NB4 (cell line): ENCODE results near the gene AFF1.

Source experiments
- CTCF ChIP-seq: IDR thresholded peaks from one replicate; pipeline ENCODE4 v1.5.1; 2012; ENCODE audit warnings: low read depth, low read length
- MYC ChIP-seq: IDR thresholded peaks from 2 replicates; pipeline ENCODE4 v1.6.1; 2011; ENCODE audit warnings: low read depth, low read length
- POLR2A ChIP-seq: IDR thresholded peaks from 2 replicates; pipeline ENCODE4 v1.6.1; 2011; ENCODE audit warnings: mild to moderate bottlenecking; ENCODE audit not compliant: insufficient read length; ENCODE audit errors: extremely low read depth

GRCh38 chr4:87128006-87128705 is 193.3 kb downstream of the AFF1 start:
- TF ChIP-seq POLR2A, result no peak
- no peak for TF ChIP-seq CTCF
- no peak for TF ChIP-seq MYC
